ENCODE results near the gene SLC66A1.

The SLC66A1 gene

DNA sequence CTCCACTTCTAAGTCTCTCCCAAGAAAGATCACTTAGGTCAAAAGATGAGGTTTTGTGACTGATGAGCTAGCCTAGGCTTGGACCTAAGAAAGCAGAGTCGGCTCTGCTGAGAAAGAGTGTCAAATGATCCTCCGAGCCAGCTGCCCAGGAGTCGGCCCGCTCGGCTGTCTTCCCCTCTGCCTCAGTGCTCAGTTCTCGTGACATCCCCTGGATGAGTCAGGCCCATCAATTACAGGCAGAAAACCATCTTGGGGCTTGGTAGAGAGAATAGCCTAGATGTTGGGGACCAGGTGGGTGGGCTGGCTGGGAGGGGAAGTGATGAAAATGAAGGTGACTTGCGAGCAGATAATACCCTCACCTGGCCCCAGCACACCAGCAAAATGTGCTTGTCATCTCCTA is 60.5 kb downstream of the SLC66A1 start:
- no peak for ATAC-seq (ENCODE audit: low read depth)
- Histone ChIP-seq H3K9me3 (ENCODE audit: severe bottlenecking) (no peaks in the 10 kb centered on the region), H3K4me1 (ENCODE audit: insufficient read depth, poor library complexity, severe bottlenecking) (peaks cover 6% of the 10 kb centered on the region), H3K27me3 (ENCODE audit: insufficient read depth, poor library complexity, severe bottlenecking) (no peaks in the 10 kb centered on the region), H3K27ac (ENCODE audit: poor library complexity, severe bottlenecking) (no peak overlapping the region), H3K36me3 (ENCODE audit: low read depth) (peaks cover 21% of the 10 kb centered on the region), H3K4me3 (ENCODE audit: severe bottlenecking) (no peak overlapping the region)
- DNase-seq (ENCODE audit: low spot score) = no peak
- TF ChIP-seq, protein P1, sequence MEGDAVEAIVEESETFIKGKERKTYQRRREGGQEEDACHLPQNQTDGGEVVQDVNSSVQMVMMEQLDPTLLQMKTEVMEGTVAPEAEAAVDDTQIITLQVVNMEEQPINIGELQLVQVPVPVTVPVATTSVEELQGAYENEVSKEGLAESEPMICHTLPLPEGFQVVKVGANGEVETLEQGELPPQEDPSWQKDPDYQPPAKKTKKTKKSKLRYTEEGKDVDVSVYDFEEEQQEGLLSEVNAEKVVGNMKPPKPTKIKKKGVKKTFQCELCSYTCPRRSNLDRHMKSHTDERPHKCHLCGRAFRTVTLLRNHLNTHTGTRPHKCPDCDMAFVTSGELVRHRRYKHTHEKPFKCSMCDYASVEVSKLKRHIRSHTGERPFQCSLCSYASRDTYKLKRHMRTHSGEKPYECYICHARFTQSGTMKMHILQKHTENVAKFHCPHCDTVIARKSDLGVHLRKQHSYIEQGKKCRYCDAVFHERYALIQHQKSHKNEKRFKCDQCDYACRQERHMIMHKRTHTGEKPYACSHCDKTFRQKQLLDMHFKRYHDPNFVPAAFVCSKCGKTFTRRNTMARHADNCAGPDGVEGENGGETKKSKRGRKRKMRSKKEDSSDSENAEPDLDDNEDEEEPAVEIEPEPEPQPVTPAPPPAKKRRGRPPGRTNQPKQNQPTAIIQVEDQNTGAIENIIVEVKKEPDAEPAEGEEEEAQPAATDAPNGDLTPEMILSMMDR (IDR thresholded peaks at IDR 0.05; ENCODE audit: poor library complexity, severe bottlenecking) = no peak

DNA sequence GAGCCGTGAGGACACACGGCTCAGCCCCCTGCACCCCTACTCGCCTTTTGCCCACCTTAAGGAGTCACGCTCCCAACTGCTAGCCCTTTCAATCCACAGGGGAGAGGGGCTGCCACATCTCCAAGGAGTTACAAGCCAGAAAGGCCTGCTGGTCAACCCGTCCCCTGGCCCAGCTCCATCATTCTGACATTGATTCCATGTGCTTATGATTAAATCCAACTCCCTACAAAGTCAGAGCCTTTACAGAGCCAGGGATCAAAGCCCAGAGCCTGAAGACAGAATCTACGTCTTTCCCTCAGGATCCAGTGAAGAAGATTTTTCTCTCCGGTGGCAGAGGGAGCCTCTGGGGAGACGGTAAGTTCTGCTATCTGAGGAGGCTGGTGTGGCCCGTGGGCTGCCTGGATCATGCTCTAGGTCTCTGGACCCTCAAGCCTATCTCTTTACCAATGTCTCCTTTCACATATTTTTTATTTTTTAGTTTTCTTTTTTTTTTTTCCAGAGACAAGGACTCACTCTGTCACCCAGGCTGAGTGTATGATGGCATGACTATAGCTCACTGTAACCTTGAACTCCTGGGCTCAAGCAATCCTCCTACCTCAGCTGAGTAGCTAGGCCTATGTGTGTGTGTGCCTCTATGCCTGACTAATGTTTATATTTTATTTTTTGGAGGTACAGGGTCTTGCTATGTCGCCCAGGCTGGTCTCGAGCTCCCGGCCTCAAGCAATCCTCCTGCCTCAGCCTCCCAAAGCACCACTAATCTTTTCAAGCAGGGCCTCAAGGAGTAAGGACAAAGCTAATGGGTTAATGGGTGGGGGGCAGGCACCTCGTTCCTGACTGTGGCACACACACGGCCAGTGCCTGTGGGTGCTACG is 61.3 kb downstream of the SLC66A1 start:
- Histone ChIP-seq H3K27me3 (ENCODE audit: insufficient read depth, poor library complexity, severe bottlenecking) (no peaks in the 10 kb centered on the region), H3K4me3 (ENCODE audit: severe bottlenecking) (no peak overlapping the region), H3K36me3 (ENCODE audit: low read depth) (peaks cover 30% of the 10 kb centered on the region), H3K4me1 (ENCODE audit: insufficient read depth, poor library complexity, severe bottlenecking) (no peaks in the 10 kb centered on the region), H3K9me3 (ENCODE audit: severe bottlenecking) (no peaks in the 10 kb centered on the region), H3K27ac (ENCODE audit: poor library complexity, severe bottlenecking) (no peak overlapping the region)
- no peak for ATAC-seq (ENCODE audit: low read depth)
- no peak for DNase-seq (ENCODE audit: low spot score)
- TF ChIP-seq, protein P1 (IDR thresholded peaks at IDR 0.05; ENCODE audit: poor library complexity, severe bottlenecking) = no peak

DNA sequence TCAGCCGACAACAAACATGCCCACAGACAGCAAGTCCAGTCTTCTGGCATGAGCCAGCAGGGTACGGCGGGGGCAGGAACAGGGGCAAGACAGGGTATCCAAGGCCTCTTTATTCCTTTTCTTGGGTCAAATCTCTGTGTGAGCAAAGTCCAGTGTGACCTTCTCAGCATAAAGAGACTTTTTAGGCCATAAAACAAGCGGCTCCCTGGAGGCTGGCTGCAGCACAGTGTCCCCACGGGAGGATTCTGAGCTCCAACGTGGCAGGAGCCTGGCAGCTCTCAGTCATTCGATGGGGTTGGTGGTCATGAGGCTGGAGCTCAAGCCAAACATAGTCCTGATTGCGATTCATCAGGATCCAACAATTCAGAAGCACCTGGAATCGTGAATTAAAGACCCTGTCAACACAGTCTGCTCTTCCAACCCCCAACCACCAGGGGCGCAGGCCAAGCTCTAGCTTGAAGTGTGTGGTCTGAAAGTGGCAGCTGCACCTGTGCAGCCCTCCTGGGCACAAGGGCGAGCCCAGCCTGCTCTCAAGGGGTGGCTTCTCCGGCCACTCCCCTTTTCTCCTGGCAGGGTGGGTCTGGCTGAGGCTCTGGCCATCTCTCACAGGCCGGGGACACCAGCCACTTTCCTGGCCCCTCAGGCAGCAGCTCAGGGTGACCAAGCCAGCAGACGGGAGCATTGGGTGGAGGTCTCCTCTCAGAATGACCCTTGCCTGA is 62.1 kb downstream of the SLC66A1 start:
- H3K36me3 ChIP-seq (ENCODE audit: low read depth) = peaks cover 33% of the 10 kb centered on the region

DNA sequence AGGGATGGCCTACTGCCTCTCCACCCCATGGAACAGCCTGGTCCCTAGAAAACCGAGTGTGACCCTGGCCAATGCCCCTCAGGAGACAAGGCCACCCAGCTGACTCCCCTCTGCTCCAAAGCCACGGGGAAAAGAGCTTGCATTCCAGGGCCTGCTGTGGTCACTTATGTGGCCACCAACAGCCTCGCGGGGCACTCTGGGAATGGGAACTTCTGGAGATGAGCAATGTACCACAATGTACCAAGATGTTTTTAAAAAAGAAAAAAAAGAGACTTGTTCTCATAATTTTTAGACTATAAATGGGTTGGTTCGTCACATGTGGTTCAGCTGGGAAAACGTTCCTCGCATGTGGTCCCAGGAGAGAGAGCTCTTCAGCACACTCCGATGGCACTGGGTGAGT is 62.8 kb downstream of the SLC66A1 start:
- no peaks in the 10 kb centered on the region for H3K27me3 ChIP-seq (ENCODE audit: insufficient read depth, poor library complexity, severe bottlenecking)
- peaks cover 37% of the 10 kb centered on the region for H3K36me3 ChIP-seq (ENCODE audit: low read depth)
- no peak overlapping the region for H3K27ac ChIP-seq (ENCODE audit: poor library complexity, severe bottlenecking)
- TF ChIP-seq, protein P1 (IDR thresholded peaks at IDR 0.05; ENCODE audit: poor library complexity, severe bottlenecking) = no peak
- no peaks in the 10 kb centered on the region for H3K9me3 ChIP-seq (ENCODE audit: severe bottlenecking)
- DNase-seq (ENCODE audit: low spot score) = no peak
- ATAC-seq (ENCODE audit: low read depth) = no peak
- no peak overlapping the region for H3K4me3 ChIP-seq (ENCODE audit: severe bottlenecking)
- no peaks in the 10 kb centered on the region for H3K4me1 ChIP-seq (ENCODE audit: insufficient read depth, poor library complexity, severe bottlenecking)

More for the DNA sequence above, 62.1 kb downstream of the SLC66A1 start:
- Histone ChIP-seq H3K27ac (ENCODE audit: poor library complexity, severe bottlenecking) (no peak overlapping the region), H3K4me1 (ENCODE audit: insufficient read depth, poor library complexity, severe bottlenecking) (no peaks in the 10 kb centered on the region), H3K4me3 (ENCODE audit: severe bottlenecking) (no peak overlapping the region), H3K9me3 (ENCODE audit: severe bottlenecking) (no peaks in the 10 kb centered on the region), H3K27me3 (ENCODE audit: insufficient read depth, poor library complexity, severe bottlenecking) (no peaks in the 10 kb centered on the region)
- DNase-seq (ENCODE audit: low spot score) (no peak), ATAC-seq (ENCODE audit: low read depth) (peak; percentile 46; the same call in 2 of the 3 replicates)
- TF ChIP-seq, protein P1 (IDR thresholded peaks at IDR 0.05; ENCODE audit: poor library complexity, severe bottlenecking) = peak; percentile 42

Measured in RWPE2 (cell line).